HCT116 (cell line): Measurements from ENCODE around the gene MBOAT1. TPM values are rescaled to one million over a fixed set of nuclear protein-coding genes. Genes with fewer than 3 reads are reported as not detected.

ENCODE experiments used
- ATAC-seq: fragments of 200-7000 bp; cut with Tn5 transposase; 2 replicates; pipeline ENCODE4 v1.9.1; 2020; ENCODE audit warnings: mild to moderate bottlenecking, moderate library complexity
- BruUV-seq: library from RNA; stranded (reverse); fragments of 400-500 nt; replicated peaks from 2 replicates; lab custom pipeline; 2021; lab: Mats Ljungman, UMichigan
- CTCF ChIA-PET: fragments of 300-600 bp; sonication (Branson Sonifier 250); formaldehyde crosslinking; loops from one replicate; lab custom pipeline; 2021; ENCODE audit warnings: antibody characterized with exemption; lab: Charles Lee
- POLR2A ChIA-PET: fragments of 300-600, 350-600 bp; sonication (Branson Sonifier 250); formaldehyde crosslinking; loops from one replicate; lab custom pipeline; 2021; ENCODE audit warnings: antibody characterized with exemption; lab: Charles Lee
- RAD21 ChIA-PET, 2 experiments: fragments of 300-600 bp; sonication (Branson Sonifier 250); formaldehyde crosslinking; loops; one replicate each; lab custom pipeline; 2023; ENCODE audit warnings: low total read pairs in 2 of 2; ENCODE audit not compliant: uncharacterized antibody in 2 of 2, unreplicated experiment in 2 of 2, low non-redundant PET in 1 of 2; lab: Charles Lee
- DNase-seq: peaks from one replicate; pipeline ENCODE4 v3.0.0-alpha.2; 2010; ENCODE audit warnings: low read depth, low spot score
- H2AFZ ChIP-seq: fragments of 200-600 bp; shearing (Covaris generic), sonication (generic); 2 replicates; pipeline ENCODE4 v1.6.1; 2017; ENCODE audit warnings: low read depth, mixed run types, mixed read lengths, antibody characterized with exemption, low read length; ENCODE audit not compliant: poor library complexity, severe bottlenecking
- H3K27ac ChIP-seq: 2 replicates; pipeline ENCODE4 v1.5.1; 2012; ENCODE audit warnings: low read depth, low read length
- H3K27me3 ChIP-seq: fragments of 200-600 bp; sonication (generic); 2 replicates; pipeline ENCODE4 v1.6.1; 2016; ENCODE audit warnings: mixed run types, low read length, mixed read lengths; ENCODE audit not compliant: insufficient read depth
- H3K36me3 ChIP-seq, 2 experiments: fragments of 200-500 bp in 1 of 2; fragments of 200-600 bp in 1 of 2; sonication (Bioruptor generic) in 1 of 2; sonication (generic) in 1 of 2; 2 replicates each; pipeline versions ENCODE4 v1.5.1 to v1.6.1; 2014 to 2016; ENCODE audit warnings: low read length in 2 of 2, inconsistent platforms in 1 of 2, mixed read lengths in 1 of 2, mixed run types in 1 of 2; ENCODE audit not compliant: insufficient read depth in 2 of 2, control insufficient read depth in 1 of 2
- H3K4me1 ChIP-seq, 2 experiments: fragments of 200-600 bp in 1 of 2; sonication (generic) in 1 of 2; 2 replicates each; pipeline versions ENCODE4 v1.5.1 to v1.6.1; 2012 to 2017; ENCODE audit warnings: low read length in 2 of 2, inconsistent platforms in 1 of 2, mild to moderate bottlenecking in 1 of 2, mixed read lengths in 1 of 2, mixed run types in 1 of 2, moderate library complexity in 1 of 2; ENCODE audit not compliant: insufficient read depth in 2 of 2, control insufficient read depth in 1 of 2
- H3K4me2 ChIP-seq: fragments of 200-600 bp; sonication (generic); 2 replicates; pipeline ENCODE4 v1.6.1; 2017; ENCODE audit warnings: mixed run types, low read length, mixed read lengths
- H3K4me3 ChIP-seq, 2 experiments: fragments of 200-600 bp in 1 of 2; sonication (generic) in 1 of 2; replicated peaks in 1 of 2; 2 replicates each; pipeline ENCODE4 v1.5.1; 2011 to 2016; ENCODE audit warnings: low read length in 2 of 2, control low read depth in 1 of 2, low read depth in 1 of 2, mild to moderate bottlenecking in 1 of 2, mixed read lengths in 1 of 2, mixed run types in 1 of 2
- H3K79me2 ChIP-seq: fragments of 200-600 bp; sonication (generic); 2 replicates; pipeline ENCODE4 v1.6.1; 2017; ENCODE audit warnings: mild to moderate bottlenecking, mixed run types, low read length, moderate library complexity, mixed read lengths; ENCODE audit not compliant: insufficient read depth
- H3K9ac ChIP-seq: fragments of 200-600 bp; sonication (generic); 2 replicates; pipeline ENCODE4 v1.6.1; 2016; ENCODE audit warnings: low read length, mixed read lengths
- H3K9me2 ChIP-seq: fragments of 200-600 bp; sonication (generic), shearing (Covaris generic); 2 replicates; pipeline ENCODE4 v1.6.1; 2017; ENCODE audit warnings: mixed run types, mild to moderate bottlenecking, moderate library complexity; ENCODE audit not compliant: insufficient read depth
- H3K9me3 ChIP-seq, 2 experiments: fragments of 200-500 bp in 1 of 2; fragments of 200-600 bp in 1 of 2; sonication (Bioruptor generic) in 1 of 2; sonication (generic) in 1 of 2; 2 replicates each; pipeline ENCODE4 v1.6.1; 2014 to 2017; ENCODE audit warnings: low read length in 2 of 2, mixed read lengths in 2 of 2, inconsistent platforms in 1 of 2, low read depth in 1 of 2, mild to moderate bottlenecking in 1 of 2, mixed run types in 1 of 2, moderate library complexity in 1 of 2; ENCODE audit not compliant: control insufficient read depth in 1 of 2, insufficient read depth in 1 of 2
- H4K20me1 ChIP-seq: fragments of 200-600 bp; sonication (generic), shearing (Covaris generic); 2 replicates; pipeline ENCODE4 v1.6.1; 2017; ENCODE audit warnings: mixed run types, mild to moderate bottlenecking, moderate library complexity; ENCODE audit not compliant: insufficient read depth
- CBX3 ChIP-seq: IDR thresholded peaks from 2 replicates; pipeline ENCODE4 v1.6.1; 2012; ENCODE audit warnings: low read depth
- CEBPB ChIP-seq: IDR thresholded peaks from 2 replicates; pipeline ENCODE4 v1.6.1; 2012; ENCODE audit warnings: low read depth
- EGR1 ChIP-seq: IDR thresholded peaks from 2 replicates; pipeline ENCODE4 v1.6.1; 2012; ENCODE audit warnings: low read depth
- EZH2 ChIP-seq: fragments of 200-600 bp; sonication (generic); IDR thresholded peaks from 2 replicates; pipeline ENCODE4 v1.6.1; 2017; ENCODE audit warnings: antibody characterized with exemption, mixed run types
- FOSL1 ChIP-seq: IDR thresholded peaks from 2 replicates; pipeline ENCODE4 v1.6.1; 2012; ENCODE audit warnings: low read depth
- JUND ChIP-seq: IDR thresholded peaks from 2 replicates; pipeline ENCODE4 v1.6.1; 2012
- POLR2A ChIP-seq: IDR thresholded peaks from 2 replicates; pipeline ENCODE4 v1.7.0; 2011; ENCODE audit warnings: borderline replicate concordance; ENCODE audit not compliant: insufficient read depth, insufficient read length; ENCODE audit errors: extremely low read depth
- RAD21 ChIP-seq: IDR thresholded peaks from 2 replicates; pipeline ENCODE4 v1.6.1; 2012; ENCODE audit warnings: low read depth, mild to moderate bottlenecking
- REST ChIP-seq: IDR thresholded peaks from 2 replicates; pipeline ENCODE4 v1.6.1; 2012; ENCODE audit warnings: low read depth
- SIN3A ChIP-seq: IDR thresholded peaks from 2 replicates; pipeline ENCODE4 v1.6.1; 2012; ENCODE audit warnings: low read depth
- TCF7L2 ChIP-seq: IDR thresholded peaks from 2 replicates; pipeline ENCODE4 v1.7.0; 2011; ENCODE audit warnings: borderline replicate concordance, inconsistent platforms; ENCODE audit not compliant: insufficient read depth, insufficient read length; ENCODE audit errors: extremely low read depth
- YY1 ChIP-seq: IDR thresholded peaks from 2 replicates; pipeline ENCODE4 v1.6.1; 2011; ENCODE audit warnings: low read length, low read depth, moderate library complexity, mild to moderate bottlenecking; ENCODE audit not compliant: insufficient replicate concordance; ENCODE audit errors: extremely low read depth
- ZFX ChIP-seq: fragments of 450-650 bp; IDR thresholded peaks from 2 replicates; pipeline ENCODE4 v1.6.1; 2017
- ZNF274 ChIP-seq: fragments of 200-500 bp; sonication (Bioruptor generic); IDR thresholded peaks from 2 replicates; pipeline ENCODE4 v1.6.1; 2014; ENCODE audit warnings: mild to moderate bottlenecking, low read depth, low read length, inconsistent platforms
- intact Hi-C: fragments of 100-400 bp; cut with micrococcal nuclease; formaldehyde crosslinking; loops from 2 replicates; pipeline ENCODE4 v1.10.0; 2022
- total RNA-seq: library from RNA; stranded (reverse); gene quantifications from one replicate; pipeline ENCODE4 v1.2.1, GENCODE V29; 2021; ENCODE audit not compliant: unreplicated experiment
- TF ChIP-seq, protein P1 (sequence below), 3 experiments: fragments of 200-600 bp in 1 of 3; sonication (generic) in 1 of 3; IDR thresholded peaks in 2 of 3; conservative IDR thresholded peaks in 1 of 3; 2 replicates each; pipeline ENCODE4 v1.5.1; 2012 to 2017; ENCODE audit warnings: low read depth in 2 of 3, low read length in 2 of 3, antibody characterized with exemption in 1 of 3, borderline replicate concordance in 1 of 3, control low read depth in 1 of 3, mild to moderate bottlenecking in 1 of 3, mixed read lengths in 1 of 3, mixed run types in 1 of 3, moderate library complexity in 1 of 3; ENCODE audit not compliant: insufficient read depth in 1 of 3
- TF ChIP-seq, protein P2 (sequence below): IDR thresholded peaks from 2 replicates; pipeline ENCODE4 v1.6.1; 2012
- TF ChIP-seq, protein P3 (sequence below): IDR thresholded peaks from 2 replicates; pipeline ENCODE4 v1.6.1; 2012

MBOAT1 gene
- total RNA-seq, 1 experiment from 2014 or later = 11.7 TPM

DNA sequence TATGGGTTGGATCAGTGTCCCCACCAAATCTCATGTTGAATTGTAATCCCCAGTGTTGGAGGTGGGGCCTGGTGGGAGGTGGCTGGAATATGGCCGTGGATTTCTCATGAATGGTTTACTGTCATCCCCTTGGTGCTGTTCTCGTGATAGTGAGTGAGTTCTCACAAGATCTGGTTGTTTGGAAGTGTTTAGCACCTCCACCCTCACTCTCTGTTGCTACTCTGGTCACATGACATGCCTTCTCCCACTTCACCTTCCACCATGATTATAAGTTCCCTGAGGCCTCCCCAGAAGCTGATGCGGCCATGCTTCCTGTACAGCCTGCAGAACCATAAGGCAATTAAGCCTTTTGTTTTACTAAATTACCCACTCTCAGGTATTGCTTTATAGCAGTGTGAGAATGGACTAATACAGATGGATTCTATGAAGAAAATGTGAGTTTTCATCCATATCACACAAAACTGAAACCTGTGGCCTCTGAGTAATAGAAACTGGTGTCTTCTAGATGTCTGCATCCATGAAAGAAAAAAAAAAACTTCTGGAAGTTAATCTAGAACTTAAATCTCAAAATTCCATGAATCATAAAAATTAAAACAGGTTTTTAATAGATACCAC lies 39.3 kb downstream of the MBOAT1 start:
- ChIA-PET RAD21 (no interaction called here), CTCF (no interaction called here), POLR2A (no interaction called here)
- Histone ChIP-seq H3K27ac (no peak overlapping the region), H3K27me3 (no peaks in the 10 kb centered on the region), H2AFZ (no peak overlapping the region), H3K9me3 (no peaks in the 10 kb centered on the region), H3K36me3 (no peaks in the 10 kb centered on the region), H3K4me1 (no peaks in the 10 kb centered on the region), H3K4me3 (no peak overlapping the region), H3K9me2 (no peaks in the 10 kb centered on the region), H3K79me2 (no peaks in the 10 kb centered on the region), H3K9ac (no peak overlapping the region), H4K20me1 (no peaks in the 10 kb centered on the region), H3K4me2 (no peak overlapping the region)
- no peak for ATAC-seq
- BruUV-seq = no TSS peak
- no peak for DNase-seq
- TF ChIP-seq POLR2A (no peak), YY1 (no peak), CEBPB (no peak), ZNF274 (no peak), SIN3A (no peak), EZH2 (no peak), RAD21 (no peak), JUND (no peak), CBX3 (no peak), FOSL1 (no peak), ZFX (no peak), REST (no peak), TCF7L2 (no peak), EGR1 (no peak)
- TF ChIP-seq, protein P1, sequence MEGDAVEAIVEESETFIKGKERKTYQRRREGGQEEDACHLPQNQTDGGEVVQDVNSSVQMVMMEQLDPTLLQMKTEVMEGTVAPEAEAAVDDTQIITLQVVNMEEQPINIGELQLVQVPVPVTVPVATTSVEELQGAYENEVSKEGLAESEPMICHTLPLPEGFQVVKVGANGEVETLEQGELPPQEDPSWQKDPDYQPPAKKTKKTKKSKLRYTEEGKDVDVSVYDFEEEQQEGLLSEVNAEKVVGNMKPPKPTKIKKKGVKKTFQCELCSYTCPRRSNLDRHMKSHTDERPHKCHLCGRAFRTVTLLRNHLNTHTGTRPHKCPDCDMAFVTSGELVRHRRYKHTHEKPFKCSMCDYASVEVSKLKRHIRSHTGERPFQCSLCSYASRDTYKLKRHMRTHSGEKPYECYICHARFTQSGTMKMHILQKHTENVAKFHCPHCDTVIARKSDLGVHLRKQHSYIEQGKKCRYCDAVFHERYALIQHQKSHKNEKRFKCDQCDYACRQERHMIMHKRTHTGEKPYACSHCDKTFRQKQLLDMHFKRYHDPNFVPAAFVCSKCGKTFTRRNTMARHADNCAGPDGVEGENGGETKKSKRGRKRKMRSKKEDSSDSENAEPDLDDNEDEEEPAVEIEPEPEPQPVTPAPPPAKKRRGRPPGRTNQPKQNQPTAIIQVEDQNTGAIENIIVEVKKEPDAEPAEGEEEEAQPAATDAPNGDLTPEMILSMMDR (IDR thresholded peaks at IDR 0.05 in 2 of 3, conservative IDR thresholded peaks at IDR 0.05 in 1 of 3; ENCODE audit: borderline replicate concordance in 1 of 3, insufficient read depth in 1 of 3, low read depth in 2 of 3, low read length in 2 of 3) = no peak
- TF ChIP-seq, protein P2, sequence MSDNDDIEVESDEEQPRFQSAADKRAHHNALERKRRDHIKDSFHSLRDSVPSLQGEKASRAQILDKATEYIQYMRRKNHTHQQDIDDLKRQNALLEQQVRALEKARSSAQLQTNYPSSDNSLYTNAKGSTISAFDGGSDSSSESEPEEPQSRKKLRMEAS = no peak
- TF ChIP-seq, protein P3, sequence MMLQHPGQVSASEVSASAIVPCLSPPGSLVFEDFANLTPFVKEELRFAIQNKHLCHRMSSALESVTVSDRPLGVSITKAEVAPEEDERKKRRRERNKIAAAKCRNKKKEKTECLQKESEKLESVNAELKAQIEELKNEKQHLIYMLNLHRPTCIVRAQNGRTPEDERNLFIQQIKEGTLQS = no peak
- intact Hi-C loops = no loop called here
